ENCODE results near the gene TTYH2.
A peak's percentile ranks its signal among the peaks of the same experiment; 100 is the strongest.
"Not testable (repeated sequence)": the region's sequence is repeated elsewhere in the genome, so short reads cannot be mapped to it uniquely, and the experiment has no call there.

Gene TTYH2

GRCh38 chr17:74212913-74213791 lies at the start of gene TTYH2:
TSS of gene TTYH2 (plus strand) at chr17:74213571. CDS start at chr17:74213588, 17 bp downstream.
- peak; percentile 66 for DNase-seq

- no peak for DNase-seq
Observed at GRCh38 chr17:74163836-74164235, 49.5 kb upstream of the TTYH2 start.

- DNase-seq = no peak
Observed at GRCh38 chr17:74164446-74165045, 48.8 kb upstream of the TTYH2 start.

- no peak for DNase-seq
Observed at GRCh38 chr17:74165797-74166365, 47.5 kb upstream of the TTYH2 start.

- no peak for DNase-seq
Observed at GRCh38 chr17:74170924-74171323, 42.4 kb upstream of the TTYH2 start.

GRCh38 chr17:74172700-74173099 lies 40.7 kb upstream of the TTYH2 start:
- no peak for DNase-seq

- peak; percentile 71 for DNase-seq
Observed at GRCh38 chr17:74176546-74177001, 36.8 kb upstream of the TTYH2 start.

- DNase-seq = no peak
Observed at GRCh38 chr17:74177018-74177450, 36.3 kb upstream of the TTYH2 start.

- no peak for DNase-seq
Observed at GRCh38 chr17:74179576-74179975, 33.8 kb upstream of the TTYH2 start.

- no peak for DNase-seq
Observed at GRCh38 chr17:74180336-74180735, 33.0 kb upstream of the TTYH2 start.

GRCh38 chr17:74181341-74181740 lies 32.0 kb upstream of the TTYH2 start:
- no peak for DNase-seq

GRCh38 chr17:74182041-74182723 lies 31.2 kb upstream of the TTYH2 start:
- no peak for DNase-seq

GRCh38 chr17:74183411-74183810 lies 30.0 kb upstream of the TTYH2 start:
- no peak for DNase-seq

- DNase-seq = no peak
Observed at GRCh38 chr17:74185571-74186185, 27.7 kb upstream of the TTYH2 start.

GRCh38 chr17:74186498-74186897 lies 26.9 kb upstream of the TTYH2 start:
- no peak for DNase-seq

- DNase-seq = peak; percentile 88
Observed at GRCh38 chr17:74187761-74188160, 25.6 kb upstream of the TTYH2 start.

- DNase-seq = not testable (repeated sequence)
Observed at GRCh38 chr17:74188687-74189086, 24.7 kb upstream of the TTYH2 start.

GRCh38 chr17:74190154-74190553 lies 23.2 kb upstream of the TTYH2 start:
- peak; percentile 45 for DNase-seq

GRCh38 chr17:74190807-74191406 lies 22.5 kb upstream of the TTYH2 start:
- no peak for DNase-seq

GRCh38 chr17:74192950-74193781 lies 20.2 kb upstream of the TTYH2 start:
- peak; percentile 95 for DNase-seq

- no peak for DNase-seq
Observed at GRCh38 chr17:74194682-74195081, 18.7 kb upstream of the TTYH2 start.
